Glutamatergic neuron (in vitro differentiated cells): ENCODE measurements around the gene RAD51B. TPM values are rescaled to one million over a fixed set of nuclear protein-coding genes. Genes with fewer than 3 reads are reported as not detected.

Source experiments
- DNase-seq: peaks from one replicate; pipeline ENCODE4 v3.0.0; 2022
- H3K27ac Mint-ChIP-seq: one replicate; pipeline ENCODE4 v1.8.0; 2020; ENCODE audit warnings: mild to moderate bottlenecking, mixed read lengths, inconsistent platforms; ENCODE audit not compliant: unreplicated experiment
- H3K27me3 Mint-ChIP-seq: one replicate; pipeline ENCODE4 v1.8.0; 2020; ENCODE audit warnings: mild to moderate bottlenecking, moderate library complexity, mixed read lengths, inconsistent platforms; ENCODE audit not compliant: unreplicated experiment
- H3K36me3 Mint-ChIP-seq: one replicate; pipeline ENCODE4 v1.8.0; 2020; ENCODE audit warnings: mild to moderate bottlenecking, mixed read lengths, inconsistent platforms; ENCODE audit not compliant: unreplicated experiment
- H3K4me1 Mint-ChIP-seq: one replicate; pipeline ENCODE4 v1.8.0; 2020; ENCODE audit warnings: mild to moderate bottlenecking, low read depth, mixed read lengths, inconsistent platforms; ENCODE audit not compliant: unreplicated experiment
- H3K4me3 Mint-ChIP-seq: one replicate; pipeline ENCODE4 v1.8.0; 2020; ENCODE audit warnings: mild to moderate bottlenecking, mixed read lengths, inconsistent platforms; ENCODE audit not compliant: unreplicated experiment
- H3K9me3 Mint-ChIP-seq: one replicate; pipeline ENCODE4 v1.8.0; 2020; ENCODE audit warnings: mild to moderate bottlenecking, moderate library complexity, mixed read lengths, inconsistent platforms; ENCODE audit not compliant: unreplicated experiment
- CTCF ChIP-seq: fragments of 200-600 bp; sonication (generic); IDR thresholded peaks from one replicate; pipeline ENCODE4 v1.5.0; 2021; ENCODE audit not compliant: partially characterized antibody, unreplicated experiment
- total RNA-seq: library from RNA; stranded (reverse); fragmentation: NEBNext Ultra II Directional; extraction: Animal tissue kit (Norgen Biotek cat#: 25700); gene quantifications from one replicate; pipeline ENCODE4 v1.2.1, GENCODE V29; 2021; ENCODE audit not compliant: unreplicated experiment

Gene RAD51B
- total RNA-seq, 1 donor from 2014 or later: 9.7 TPM

DNA sequence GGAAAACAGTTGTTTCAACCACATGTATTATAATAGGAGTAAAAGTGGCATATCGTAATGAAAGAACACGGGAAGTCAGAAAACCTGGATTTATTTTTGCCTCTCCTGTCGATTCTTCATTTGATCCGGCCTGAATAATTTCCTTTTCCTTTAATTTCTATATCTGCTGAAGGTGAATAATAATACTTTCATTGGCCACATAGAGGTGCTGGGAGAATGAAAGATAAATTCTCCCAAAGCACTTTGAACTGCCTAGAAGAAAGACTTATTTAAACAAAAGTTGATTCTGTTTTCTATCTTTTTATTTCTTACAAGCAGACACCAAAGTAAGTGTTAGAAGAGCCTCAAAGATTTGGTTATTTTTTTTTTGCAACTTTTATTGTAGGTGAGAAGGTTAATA, 339.1 kb downstream of the RAD51B start:
- Mint-ChIP-seq H3K27me3 (no peaks in the 10 kb centered on the region), H3K4me1 (no peaks in the 10 kb centered on the region), H3K36me3 (no peaks in the 10 kb centered on the region), H3K4me3 (no peak overlapping the region), H3K27ac (no peak overlapping the region), H3K9me3 (no peaks in the 10 kb centered on the region)
- no peak for TF ChIP-seq CTCF
- DNase-seq: no peak

- Mint-ChIP-seq H3K4me3 (no peak overlapping the region), H3K9me3 (no peaks in the 10 kb centered on the region), H3K4me1 (no peaks in the 10 kb centered on the region), H3K36me3 (no peaks in the 10 kb centered on the region), H3K27me3 (no peaks in the 10 kb centered on the region), H3K27ac (no peak overlapping the region)
- no peak for TF ChIP-seq CTCF
- DNase-seq: no peak
Observed at GRCh38 chr14:68159701-68160633, 340.4 kb downstream of the RAD51B start.

DNA sequence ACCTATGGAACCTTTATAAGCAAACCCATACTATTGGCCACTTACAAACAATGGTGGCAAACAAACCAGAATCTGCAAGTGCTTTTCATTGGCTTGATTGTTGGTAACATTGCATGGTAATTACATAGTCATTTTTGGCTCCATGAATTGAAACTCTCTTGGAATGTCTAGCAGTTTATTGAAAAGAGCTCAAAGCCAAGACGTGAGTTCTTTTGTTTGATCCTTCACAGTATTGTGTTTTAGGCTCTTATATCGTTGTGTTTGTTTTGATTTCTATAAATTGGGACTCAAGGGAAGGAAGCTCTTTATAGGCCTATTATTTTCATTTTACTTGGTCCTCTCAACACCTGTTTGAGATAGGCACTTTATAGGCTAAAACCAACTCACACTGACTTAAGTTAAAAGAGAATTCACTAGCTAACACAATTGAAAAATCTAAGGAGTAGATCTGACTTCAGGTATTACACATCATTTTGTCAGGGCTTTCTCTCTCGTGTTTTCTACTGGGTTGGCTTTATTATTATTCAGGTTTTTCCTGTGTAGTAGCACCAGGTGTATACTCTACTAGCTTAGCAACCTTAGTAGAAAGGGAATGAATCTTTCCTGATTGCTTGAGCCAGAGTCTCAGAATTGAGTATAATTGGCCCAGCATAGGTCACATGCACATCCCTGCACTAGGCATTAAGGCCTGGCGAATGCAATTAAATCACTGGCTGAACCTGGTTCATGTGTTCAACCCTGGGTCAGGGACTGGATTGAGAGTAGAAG, 341.4 kb downstream of the RAD51B start:
- DNase-seq: no peak
- H3K4me1 Mint-ChIP-seq: no peaks in the 10 kb centered on the region

GRCh38 chr14:68162887-68163286, 343.3 kb downstream of the RAD51B start:
- Mint-ChIP-seq H3K36me3 (no peaks in the 10 kb centered on the region), H3K27me3 (no peaks in the 10 kb centered on the region), H3K9me3 (no peaks in the 10 kb centered on the region), H3K4me1 (no peaks in the 10 kb centered on the region), H3K4me3 (no peak overlapping the region), H3K27ac (no peak overlapping the region)
- no peak for DNase-seq
- TF ChIP-seq CTCF: no peak

More for the DNA sequence above, 341.4 kb downstream of the RAD51B start:
- Mint-ChIP-seq H3K36me3 (no peaks in the 10 kb centered on the region), H3K9me3 (no peaks in the 10 kb centered on the region), H3K27ac (no peak overlapping the region), H3K4me3 (no peak overlapping the region), H3K27me3 (no peaks in the 10 kb centered on the region)
- no peak for TF ChIP-seq CTCF
